ENCODE data around the gene FKBP15. TPM values are rescaled to one million over a fixed set of nuclear protein-coding genes. Genes with fewer than 3 reads are reported as not detected.

FKBP15 gene
- total RNA-seq, 1 experiment from 2014 or later, result 23.5 TPM

GRCh38 chr9:113154471-113154870 lies 66.6 kb downstream of the FKBP15 start:
- POLR2A ChIA-PET (ENCODE audit: low non-redundant PET), result no interaction called here
- intact Hi-C loops (cut with micrococcal nuclease; ENCODE audit: unreplicated experiment), result no loop called here
- Histone ChIP-seq H3K27ac (ENCODE audit: low read depth, low read length, poor library complexity, severe bottlenecking) (no peak overlapping the region), H3K9me3 (ENCODE audit: low read depth, low read length, poor library complexity, severe bottlenecking) (no peaks in the 10 kb centered on the region), H3K4me1 (ENCODE audit: insufficient read depth, low read length, poor library complexity, severe bottlenecking) (peaks cover 15% of the 10 kb centered on the region), H3K4me3 (ENCODE audit: low read depth, low read length, poor library complexity, severe bottlenecking) (no peak overlapping the region), H3K27me3 (replicated peaks; ENCODE audit: insufficient read depth, low read depth, low read length, poor library complexity) (no peaks in the 10 kb centered on the region), H3K36me3 (ENCODE audit: insufficient read depth, low read length, poor library complexity, severe bottlenecking) (no peaks in the 10 kb centered on the region)
- no TSS peak for BruUV-seq (replicated peaks)
- TF ChIP-seq EZH2 (IDR thresholded peaks at IDR 0.05; ENCODE audit: borderline replicate concordance, low read depth, low read length, poor library complexity, severe bottlenecking), result no peak
- TF ChIP-seq, protein P1, sequence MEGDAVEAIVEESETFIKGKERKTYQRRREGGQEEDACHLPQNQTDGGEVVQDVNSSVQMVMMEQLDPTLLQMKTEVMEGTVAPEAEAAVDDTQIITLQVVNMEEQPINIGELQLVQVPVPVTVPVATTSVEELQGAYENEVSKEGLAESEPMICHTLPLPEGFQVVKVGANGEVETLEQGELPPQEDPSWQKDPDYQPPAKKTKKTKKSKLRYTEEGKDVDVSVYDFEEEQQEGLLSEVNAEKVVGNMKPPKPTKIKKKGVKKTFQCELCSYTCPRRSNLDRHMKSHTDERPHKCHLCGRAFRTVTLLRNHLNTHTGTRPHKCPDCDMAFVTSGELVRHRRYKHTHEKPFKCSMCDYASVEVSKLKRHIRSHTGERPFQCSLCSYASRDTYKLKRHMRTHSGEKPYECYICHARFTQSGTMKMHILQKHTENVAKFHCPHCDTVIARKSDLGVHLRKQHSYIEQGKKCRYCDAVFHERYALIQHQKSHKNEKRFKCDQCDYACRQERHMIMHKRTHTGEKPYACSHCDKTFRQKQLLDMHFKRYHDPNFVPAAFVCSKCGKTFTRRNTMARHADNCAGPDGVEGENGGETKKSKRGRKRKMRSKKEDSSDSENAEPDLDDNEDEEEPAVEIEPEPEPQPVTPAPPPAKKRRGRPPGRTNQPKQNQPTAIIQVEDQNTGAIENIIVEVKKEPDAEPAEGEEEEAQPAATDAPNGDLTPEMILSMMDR (conservative IDR thresholded peaks at IDR 0.05; ENCODE audit: low read depth, low read length), result no peak
- CTCF ChIA-PET, result no interaction called here
- no peak for DNase-seq (ENCODE audit: low spot score)

DNA sequence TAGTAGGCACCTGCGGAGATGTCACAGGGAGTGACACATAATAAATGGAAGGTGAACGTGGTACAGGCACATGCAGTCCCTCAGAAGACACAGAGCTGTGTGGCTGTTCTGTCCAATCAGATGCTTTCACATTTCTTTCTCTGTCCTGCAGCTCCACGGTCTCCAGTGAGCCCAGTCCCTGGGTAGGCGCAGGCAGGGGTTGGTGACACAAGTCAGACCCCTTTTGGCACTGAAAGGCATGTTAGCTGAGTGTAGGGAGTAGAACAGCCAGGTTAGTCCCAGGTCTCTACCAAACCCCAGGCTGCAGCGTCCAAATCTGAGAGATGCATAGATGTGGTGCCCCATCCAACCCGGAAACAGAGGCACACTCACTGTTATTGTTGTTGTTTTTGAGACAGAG lies 67.5 kb downstream of the FKBP15 start:
- DNase-seq (ENCODE audit: low spot score), result no peak
- BruUV-seq (replicated peaks), result no TSS peak
- Histone ChIP-seq H3K27me3 (replicated peaks; ENCODE audit: insufficient read depth, low read depth, low read length, poor library complexity) (no peaks in the 10 kb centered on the region), H3K9me3 (ENCODE audit: low read depth, low read length, poor library complexity, severe bottlenecking) (no peaks in the 10 kb centered on the region), H3K36me3 (ENCODE audit: insufficient read depth, low read length, poor library complexity, severe bottlenecking) (no peaks in the 10 kb centered on the region), H3K27ac (ENCODE audit: low read depth, low read length, poor library complexity, severe bottlenecking) (no peak overlapping the region), H3K4me1 (ENCODE audit: insufficient read depth, low read length, poor library complexity, severe bottlenecking) (peaks cover 15% of the 10 kb centered on the region), H3K4me3 (ENCODE audit: low read depth, low read length, poor library complexity, severe bottlenecking) (no peak overlapping the region)
- ChIA-PET CTCF (no interaction called here), POLR2A (ENCODE audit: low non-redundant PET) (no interaction called here)
- no peak for TF ChIP-seq EZH2 (IDR thresholded peaks at IDR 0.05; ENCODE audit: borderline replicate concordance, low read depth, low read length, poor library complexity, severe bottlenecking)
- TF ChIP-seq, protein P1 (conservative IDR thresholded peaks at IDR 0.05; ENCODE audit: low read depth, low read length), result no peak
- intact Hi-C loops (cut with micrococcal nuclease; ENCODE audit: unreplicated experiment), result no loop called here

DNA sequence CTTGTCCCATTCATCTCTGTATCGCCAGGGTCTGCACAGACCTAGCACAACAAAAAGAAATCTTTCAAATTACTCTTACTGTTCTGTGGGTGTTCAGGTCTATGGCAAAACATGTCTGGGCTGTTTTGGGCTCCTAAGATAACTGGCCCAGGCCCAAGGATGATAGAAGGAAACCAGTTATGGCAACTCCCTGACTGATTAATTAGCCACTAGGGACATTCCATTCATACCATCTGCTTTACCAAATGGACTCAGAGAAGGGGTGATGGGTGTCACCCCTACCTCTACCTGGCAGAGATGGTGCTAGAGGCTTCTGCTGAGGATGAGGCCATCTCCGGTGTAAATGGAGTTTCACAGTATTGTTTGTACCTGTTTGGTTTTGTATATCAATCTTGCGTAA lies 68.4 kb downstream of the FKBP15 start:
- TF ChIP-seq, protein P1 (conservative IDR thresholded peaks at IDR 0.05; ENCODE audit: low read depth, low read length), result no peak
- TF ChIP-seq EZH2 (IDR thresholded peaks at IDR 0.05; ENCODE audit: borderline replicate concordance, low read depth, low read length, poor library complexity, severe bottlenecking), result no peak
- CTCF ChIA-PET, result no interaction called here
- no peaks in the 10 kb centered on the region for H3K9me3 ChIP-seq (ENCODE audit: low read depth, low read length, poor library complexity, severe bottlenecking)
- no peaks in the 10 kb centered on the region for H3K36me3 ChIP-seq (ENCODE audit: insufficient read depth, low read length, poor library complexity, severe bottlenecking)
- H3K27ac ChIP-seq (ENCODE audit: low read depth, low read length, poor library complexity, severe bottlenecking), result no peak overlapping the region
- BruUV-seq (replicated peaks), result no TSS peak
- intact Hi-C loops (cut with micrococcal nuclease; ENCODE audit: unreplicated experiment), result no loop called here
- POLR2A ChIA-PET (ENCODE audit: low non-redundant PET), result no interaction called here
- no peak overlapping the region for H3K4me3 ChIP-seq (ENCODE audit: low read depth, low read length, poor library complexity, severe bottlenecking)
- peaks cover 15% of the 10 kb centered on the region for H3K4me1 ChIP-seq (ENCODE audit: insufficient read depth, low read length, poor library complexity, severe bottlenecking)
- no peak for DNase-seq (ENCODE audit: low spot score)
- H3K27me3 ChIP-seq (replicated peaks; ENCODE audit: insufficient read depth, low read depth, low read length, poor library complexity), result no peaks in the 10 kb centered on the region

All from A673 (cell line).